HG03342 (cell line): ENCODE data around the gene CBX5.
"Not testable (repeated sequence)": the region's sequence is repeated elsewhere in the genome, so short reads cannot be mapped to it uniquely, and the experiment has no call there.

Experiments used
- ATAC-seq: cut with Tn5 transposase; IDR thresholded peaks from one replicate; pipeline ENCODE4 v1.9.1; 2021; ENCODE audit warnings: mild to moderate bottlenecking, moderate library complexity; ENCODE audit not compliant: unreplicated experiment

Gene CBX5

DNA sequence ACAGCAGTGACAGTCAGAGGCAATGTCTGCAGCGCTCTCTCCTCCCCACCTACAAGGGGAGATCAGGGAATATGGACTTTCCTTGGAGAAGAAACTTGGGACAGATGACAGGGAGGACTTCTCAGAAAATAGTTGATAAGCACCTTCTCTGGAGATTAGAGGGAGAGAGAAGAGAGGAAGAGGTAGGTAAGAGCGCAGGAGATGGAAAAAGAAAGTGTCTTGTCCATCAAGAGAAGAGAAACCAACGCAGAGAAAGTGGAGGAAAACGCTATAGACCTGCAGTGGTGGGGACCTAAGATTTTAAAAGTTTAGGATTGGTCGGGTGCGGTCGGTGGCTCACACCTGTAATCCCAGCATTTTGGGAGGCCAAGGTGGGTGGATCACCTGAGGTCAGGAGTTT, 75.6 kb downstream of the CBX5 start:
- no peak for ATAC-seq

GRCh38 chr12:54201001-54201794, 78.7 kb downstream of the CBX5 start:
- ATAC-seq = no peak

- ATAC-seq = no peak
Observed at GRCh38 chr12:54200412-54200811, 79.5 kb downstream of the CBX5 start.

DNA sequence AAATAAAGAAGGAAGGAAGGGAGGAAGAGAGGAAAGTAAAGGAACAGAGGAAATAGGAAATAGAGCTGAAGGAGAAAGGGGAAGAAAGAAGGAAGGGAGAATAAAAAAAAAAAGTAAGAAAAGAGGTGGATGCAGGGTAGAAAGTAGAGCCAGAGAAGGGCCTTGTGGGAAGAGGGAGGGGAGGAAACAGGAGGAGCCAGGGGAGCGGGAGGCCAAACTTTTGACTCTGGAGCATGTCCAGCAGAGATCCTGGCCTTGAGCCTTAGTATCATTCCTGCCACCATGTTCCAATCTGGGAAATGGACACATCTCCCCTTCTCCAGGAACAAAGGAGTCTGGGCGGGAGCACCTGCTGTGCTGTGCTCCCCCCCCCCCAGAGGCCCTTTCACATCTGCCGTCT, 80.0 kb downstream of the CBX5 start:
- ATAC-seq = no peak

DNA sequence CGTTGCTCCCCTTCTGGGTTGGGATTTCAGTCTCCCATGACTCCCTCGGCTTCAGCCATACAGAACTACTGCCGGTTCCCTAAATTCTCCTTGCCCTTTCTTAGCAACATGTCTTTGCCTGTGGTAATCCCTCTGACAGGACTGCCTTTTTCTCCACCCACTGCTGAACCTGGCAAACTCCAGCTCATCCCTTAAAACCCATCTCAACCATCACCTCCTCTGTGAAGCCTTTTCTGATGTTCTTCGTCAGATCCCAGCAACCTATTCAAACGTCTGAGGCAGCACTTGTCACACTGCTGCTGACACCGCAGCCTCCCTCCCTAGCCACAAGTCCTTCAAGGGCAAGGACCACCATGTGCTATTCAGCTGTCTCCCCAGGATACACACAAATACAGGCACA, 80.9 kb downstream of the CBX5 start:
- ATAC-seq = no peak

DNA sequence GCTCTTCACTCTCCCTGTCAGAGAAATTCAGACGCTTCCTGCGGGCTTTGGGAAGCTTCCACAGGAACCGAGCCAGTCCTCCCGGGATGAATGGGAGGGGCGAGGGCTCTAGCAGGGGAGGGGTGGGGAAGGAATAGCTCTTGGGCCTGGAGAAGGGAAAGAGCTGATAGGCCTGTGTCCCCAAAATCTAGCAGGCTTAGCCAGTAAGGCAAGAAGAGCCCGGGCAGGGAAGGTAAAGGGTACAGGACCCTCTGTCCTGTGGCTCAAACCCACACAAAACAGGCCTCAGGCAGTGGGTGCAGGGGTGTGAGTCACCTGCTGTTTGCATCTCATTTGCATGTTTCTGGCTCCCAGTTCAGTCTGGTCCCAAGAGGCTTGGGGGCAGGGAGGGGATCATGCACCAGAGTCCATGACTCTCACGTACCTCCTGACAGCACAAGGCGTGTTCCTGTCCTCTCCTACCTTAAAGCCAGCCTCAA, 82.5 kb downstream of the CBX5 start:
- no peak for ATAC-seq

- no peak for ATAC-seq
Observed at GRCh38 chr12:54197010-54197409, 82.9 kb downstream of the CBX5 start.

- ATAC-seq = no peak
Observed at GRCh38 chr12:54196396-54196795, 83.5 kb downstream of the CBX5 start.

DNA sequence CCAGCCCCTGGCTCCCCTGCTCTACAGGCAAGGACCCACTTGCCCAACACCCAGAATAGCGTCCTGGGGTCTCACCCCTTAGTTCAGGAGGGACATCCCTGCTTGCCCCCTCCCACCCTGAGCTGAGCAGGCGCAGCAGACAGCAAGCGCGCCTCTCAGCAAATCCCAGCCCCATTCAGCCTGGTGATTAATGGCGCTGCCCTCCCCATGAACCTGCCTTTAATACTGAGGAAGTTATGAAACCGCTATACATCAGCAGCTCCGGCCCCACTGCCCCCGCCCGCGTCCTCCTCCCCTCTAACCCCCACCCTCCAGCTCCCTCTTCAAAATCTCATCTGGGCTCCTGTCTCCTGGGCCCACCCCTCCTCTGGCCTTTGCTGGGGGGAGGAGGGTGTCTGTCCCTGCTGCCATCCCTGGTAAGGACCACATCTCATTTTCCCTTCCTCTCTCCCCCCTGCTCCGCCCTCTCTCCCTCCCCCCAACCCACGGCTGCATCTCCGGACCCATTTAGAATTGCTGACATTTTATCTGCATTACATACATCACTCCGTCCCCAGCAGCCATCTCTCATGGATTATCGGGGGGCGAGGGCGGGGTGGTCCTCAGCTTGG, 84.1 kb downstream of the CBX5 start:
- no peak for ATAC-seq

DNA sequence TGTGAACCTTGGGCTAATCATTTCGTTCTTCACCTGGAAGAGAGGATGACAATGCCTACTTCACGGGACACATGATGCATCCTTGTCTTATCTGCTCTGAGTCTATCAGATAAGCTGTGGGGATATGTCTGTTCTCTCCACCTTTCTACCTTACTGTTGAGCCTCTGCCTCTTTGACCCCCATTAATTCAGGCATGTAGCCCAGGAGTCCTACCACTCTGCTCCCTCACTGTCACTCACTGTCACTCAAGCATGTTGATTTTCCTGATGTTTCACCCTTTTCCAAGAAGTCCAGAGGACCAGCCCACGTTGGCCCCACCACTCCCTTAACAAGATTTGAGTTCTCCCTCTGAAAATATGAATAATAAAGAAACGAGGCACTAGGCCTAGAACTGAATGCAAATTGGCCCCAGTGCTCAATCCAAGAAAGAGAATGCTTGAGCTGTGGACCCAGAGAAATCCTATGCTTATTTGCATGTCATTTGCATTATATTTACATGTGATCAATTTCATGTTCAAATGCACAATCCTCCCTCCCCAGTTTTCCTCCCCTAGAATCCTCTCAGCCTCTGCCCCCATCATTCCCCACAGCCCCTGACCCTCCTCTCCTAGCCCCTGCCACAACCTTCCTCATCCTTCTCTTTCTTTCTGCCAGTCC, 84.7 kb downstream of the CBX5 start:
- no peak for ATAC-seq

DNA sequence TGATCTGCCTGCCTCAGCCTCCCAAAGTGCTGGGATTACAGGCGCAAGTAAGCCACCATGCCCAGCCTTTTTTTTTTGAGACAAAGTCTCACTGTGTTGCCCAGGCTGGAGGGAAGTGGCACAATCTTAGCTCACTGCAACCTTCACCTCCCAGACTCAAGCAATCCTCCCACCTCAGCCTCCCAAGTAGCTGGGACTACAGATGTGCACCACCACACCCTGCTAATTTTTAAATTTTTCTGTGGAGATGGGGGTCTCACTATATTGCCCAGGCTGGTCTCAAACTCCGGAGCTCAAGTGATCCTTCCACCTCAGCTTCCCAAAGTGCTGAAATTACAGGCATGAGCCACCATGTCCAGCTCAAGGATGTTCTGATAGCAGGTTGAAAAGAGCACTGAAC, 85.3 kb downstream of the CBX5 start:
- ATAC-seq = not testable (repeated sequence)

DNA sequence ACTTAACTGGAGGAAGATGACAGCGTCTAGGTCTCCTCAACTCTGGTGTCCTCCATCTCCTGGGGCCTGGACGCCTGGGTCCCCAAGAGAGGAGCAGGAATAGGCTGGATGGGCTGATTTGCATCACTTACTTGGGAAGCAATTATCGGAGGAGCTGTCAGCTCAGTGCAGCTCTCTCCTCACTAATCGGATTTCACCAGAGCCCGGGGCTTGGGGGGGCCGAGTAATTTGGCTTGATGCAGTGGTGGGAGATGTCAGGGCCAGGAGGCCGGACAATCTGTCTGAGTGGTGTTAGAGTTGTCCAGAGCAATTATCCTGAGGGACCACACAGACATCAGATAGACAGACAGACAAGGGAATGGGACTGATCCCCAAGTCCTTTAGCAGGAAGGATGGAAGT, 86.5 kb downstream of the CBX5 start:
- no peak for ATAC-seq

DNA sequence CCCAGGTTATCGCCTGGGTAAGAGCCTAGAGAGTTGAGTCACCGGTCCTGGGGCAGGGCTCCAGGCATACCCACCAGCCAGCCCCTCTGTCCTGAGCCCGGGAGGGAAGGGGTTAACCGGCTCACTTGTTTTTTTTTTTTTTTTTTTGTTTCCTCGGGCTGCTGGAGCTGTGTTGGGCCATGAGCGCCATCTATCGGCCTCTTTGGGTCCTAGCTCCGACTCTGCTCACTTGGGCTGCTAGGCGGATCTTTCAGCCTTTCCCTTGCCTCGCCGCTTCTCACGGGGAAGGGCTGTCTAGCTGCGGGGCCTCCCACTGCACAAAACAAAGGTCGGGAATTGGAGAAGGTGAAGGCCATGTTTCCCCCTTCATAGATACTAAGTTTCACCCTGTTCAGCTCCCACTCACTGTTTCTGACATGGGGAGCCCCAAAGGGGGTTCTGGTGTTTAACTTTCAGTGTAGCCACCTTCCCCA, 88.3 kb downstream of the CBX5 start:
- peak; percentile 36 for ATAC-seq

GRCh38 chr12:54191126-54191525, 88.8 kb downstream of the CBX5 start:
- no peak for ATAC-seq

- no peak for ATAC-seq
Observed at GRCh38 chr12:54189198-54189539, 90.8 kb downstream of the CBX5 start.

DNA sequence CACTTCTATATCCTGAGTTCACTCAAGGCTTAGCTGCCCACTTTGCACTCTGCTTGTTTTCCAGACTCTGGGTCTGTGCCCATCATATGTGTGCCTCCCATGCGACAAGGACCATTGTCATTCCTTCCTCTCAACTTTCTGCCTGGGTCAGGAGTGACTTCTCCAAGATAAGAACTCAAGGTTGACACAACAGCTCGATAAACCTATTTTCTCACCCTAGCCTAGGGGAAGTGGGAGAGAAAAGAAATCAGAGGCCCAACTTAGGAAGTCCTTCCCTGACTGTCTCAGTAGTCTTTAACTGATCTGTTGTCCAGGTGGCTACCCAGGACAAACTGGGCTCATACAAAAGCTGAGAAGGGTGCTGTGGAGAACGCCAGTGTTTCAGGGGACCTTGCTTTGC, 92.8 kb downstream of the CBX5 start:
- ATAC-seq = no peak

DNA sequence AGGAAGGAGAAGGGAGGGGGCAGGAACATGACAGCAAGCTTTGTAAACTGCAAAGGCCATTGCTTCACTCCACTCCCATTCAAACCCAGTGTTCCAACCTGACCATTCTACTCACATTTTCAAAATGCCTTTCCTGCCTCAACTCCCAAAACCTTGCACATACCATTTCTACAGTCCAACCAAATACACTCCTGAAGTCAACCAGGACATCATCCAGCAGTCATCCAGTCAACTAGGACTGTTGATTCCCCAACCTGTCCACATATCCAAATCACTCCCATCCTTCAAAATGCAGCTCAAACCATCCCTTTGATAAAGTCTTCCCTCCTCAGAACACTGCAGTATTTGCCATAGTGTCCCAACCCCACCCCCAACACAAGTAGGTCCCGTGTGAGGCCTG, 94.0 kb downstream of the CBX5 start:
- no peak for ATAC-seq

- not testable (repeated sequence) for ATAC-seq
Observed at GRCh38 chr12:54185297-54185696, 94.6 kb downstream of the CBX5 start.

DNA sequence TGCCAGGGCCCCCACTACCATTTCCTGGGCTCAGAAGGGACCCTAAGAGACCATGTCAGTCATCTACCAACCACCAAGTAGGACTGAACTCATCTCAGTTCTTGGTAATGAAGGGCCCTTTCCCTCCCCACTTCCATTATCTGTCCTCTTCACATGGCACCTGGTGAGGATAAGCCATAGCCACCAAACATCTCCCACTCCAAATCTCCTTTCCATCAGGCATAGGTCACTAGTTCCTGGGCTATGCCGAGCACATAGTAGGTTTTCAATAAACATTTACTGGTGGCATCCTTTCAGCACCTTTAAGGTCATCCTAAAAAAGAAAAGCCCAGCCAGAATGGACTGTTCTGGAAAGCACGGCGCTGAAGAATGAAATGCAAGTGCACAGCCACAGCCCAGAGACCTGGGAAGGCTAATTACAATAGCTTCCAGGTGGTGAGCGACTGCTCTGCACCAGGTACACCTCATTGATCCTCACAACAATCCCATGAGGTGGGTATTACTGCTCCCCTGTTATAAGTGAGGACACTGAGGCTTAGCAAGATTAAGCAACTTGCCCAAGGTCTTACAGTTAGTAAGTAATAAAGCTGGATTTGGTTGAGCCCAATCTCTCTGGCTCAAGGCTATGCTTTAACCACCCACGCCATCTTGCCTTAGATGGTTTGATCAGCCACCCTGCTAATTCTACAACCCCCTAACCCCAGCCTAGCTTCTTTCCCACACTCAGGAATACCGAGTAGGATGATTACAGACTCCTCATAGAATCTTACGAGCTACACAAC, 95.7 kb downstream of the CBX5 start:
- no peak for ATAC-seq

DNA sequence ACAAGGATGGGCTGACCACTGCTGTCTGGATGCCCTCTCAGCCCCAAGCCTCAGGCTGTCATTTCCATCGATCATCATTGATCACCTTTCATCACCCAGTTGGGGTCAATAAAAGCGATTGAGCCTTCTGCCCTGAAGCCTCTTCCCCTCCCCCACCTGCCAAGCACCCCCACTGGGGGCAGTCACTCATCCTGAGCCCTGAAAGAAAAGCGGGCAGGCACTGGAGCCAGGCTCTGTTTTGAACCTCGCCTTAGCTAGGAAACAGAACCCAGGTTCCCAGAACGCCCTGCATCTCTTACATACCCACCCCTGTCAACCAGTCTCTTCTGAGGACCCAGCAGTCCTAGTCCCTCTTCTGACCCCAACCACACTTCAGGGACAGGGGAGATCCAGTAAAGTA, 96.9 kb downstream of the CBX5 start:
- no peak for ATAC-seq

DNA sequence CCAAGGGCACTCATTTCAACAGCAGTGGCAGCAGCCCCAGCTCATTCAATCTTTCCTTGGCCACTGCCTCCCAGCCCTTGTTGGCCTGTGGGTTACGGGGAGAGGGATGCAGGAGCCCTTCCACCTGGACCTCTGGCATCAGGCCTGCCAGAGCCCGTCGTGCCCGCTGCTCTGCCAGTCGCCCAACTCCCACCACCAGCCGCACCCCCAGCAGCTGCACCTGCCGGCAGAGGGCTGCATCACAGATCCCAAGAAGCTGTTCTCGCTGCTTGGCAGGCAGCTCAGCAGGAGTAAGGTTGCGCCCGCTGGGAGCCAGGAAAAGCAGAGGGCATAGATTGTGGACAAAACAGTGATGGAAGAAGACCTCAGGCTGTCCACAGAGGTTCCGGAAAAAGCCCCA, 97.8 kb downstream of the CBX5 start:
- ATAC-seq = no peak
